ENCODE data around the gene KIF5A.

The KIF5A gene

GRCh38 chr12:57518920-57519795 lies 30.7 kb upstream of the KIF5A start:
- DNase-seq: no peak
- intact Hi-C loops (cut with DNase I): no loop called here

GRCh38 chr12:57519796-57520052 lies 30.1 kb upstream of the KIF5A start:
- peak in 8 of 42 donors; percentile 25 to 57 (median 40) for DNase-seq
- intact Hi-C loops (cut with DNase I): no loop called here

GRCh38 chr12:57520053-57520818 lies 29.6 kb upstream of the KIF5A start, which contains the start of gene DDIT3:
Gene DDIT3 (minus strand): TSS chr12:57520514. CDS start chr12:57517406, 3,108 bp downstream.
- peak; percentile 99 to 100 (median 99) for DNase-seq
- intact Hi-C loops (cut with DNase I): no loop called here

- DNase-seq: peak in 34 of 42 donors; percentile 14 to 73 (median 48)
- intact Hi-C loops (cut with DNase I): no loop called here
These were observed 28.3 kb upstream of the KIF5A start for GRCh38 chr12:57521525-57522010.

GRCh38 chr12:57522011-57522886 lies 27.6 kb upstream of the KIF5A start, which contains the start of gene MBD6:
Gene MBD6 (plus strand): TSS chr12:57522824. CDS start chr12:57524304, 1,480 bp downstream.
- intact Hi-C loops (cut with DNase I): no loop called here
- DNase-seq: peak; percentile 84 to 97 (median 92)

- peak in 38 of 42 donors; percentile 27 to 76 (median 52) for DNase-seq
- intact Hi-C loops (cut with DNase I): no loop called here
These were observed 26.7 kb upstream of the KIF5A start for GRCh38 chr12:57522887-57523705.

GRCh38 chr12:57523706-57524614 lies 25.9 kb upstream of the KIF5A start:
- DNase-seq: peak in 7 of 42 donors; percentile 7 to 47 (median 22)
- intact Hi-C loops (cut with DNase I): no loop called here

- intact Hi-C loops (cut with DNase I): no loop called here
These were observed 24.8 kb upstream of the KIF5A start for GRCh38 chr12:57524814-57525614.

GRCh38 chr12:57525615-57526383 lies 24.0 kb upstream of the KIF5A start:
- no peak for DNase-seq
- intact Hi-C loops (cut with DNase I): no loop called here

More at GRCh38 chr12:57524814-57525614, 24.8 kb upstream of the KIF5A start:
- DNase-seq: peak in 23 of 42 donors; percentile 19 to 75 (median 42)

GRCh38 chr12:57526477-57527126 lies 23.2 kb upstream of the KIF5A start:
- intact Hi-C loops (cut with DNase I): no loop called here
- DNase-seq: no peak

GRCh38 chr12:57527184-57527583 lies 22.7 kb upstream of the KIF5A start:
- intact Hi-C loops (cut with DNase I): no loop called here
- DNase-seq: no peak

- intact Hi-C loops (cut with DNase I): no loop called here
- no peak for DNase-seq
These were observed 21.7 kb upstream of the KIF5A start for GRCh38 chr12:57528176-57528575.

- intact Hi-C loops (cut with DNase I): no loop called here
- no peak for DNase-seq
These were observed 20.9 kb upstream of the KIF5A start for GRCh38 chr12:57528831-57529555.

- intact Hi-C loops (cut with DNase I): no loop called here
- DNase-seq: no peak
These were observed 20.0 kb upstream of the KIF5A start for GRCh38 chr12:57529831-57530230.
